NCI-H187 (cell line): Measurements from ENCODE around the gene KCNG4.

Experiments used
- DNase-seq, 2 experiments: peaks; one replicate each; lab custom pipeline; 2025; lab: John Stamatoyannopoulos, UW

The KCNG4 gene

GRCh38 chr16:84239909-84240308, at the start of gene KCNG4:
KCNG4 (minus strand) TSS chr16:84240012; CDS start chr16:84237485, 2,527 bp downstream.
- DNase-seq = no peak

GRCh38 chr16:84288902-84289301, 49.1 kb upstream of the KCNG4 start:
- no peak for DNase-seq

- DNase-seq = no peak
Observed at GRCh38 chr16:84286578-84287240, 46.9 kb upstream of the KCNG4 start.

GRCh38 chr16:84284154-84284722, 44.4 kb upstream of the KCNG4 start:
- DNase-seq = no peak

GRCh38 chr16:84283314-84284153, 43.7 kb upstream of the KCNG4 start:
- no peak for DNase-seq

GRCh38 chr16:84282533-84282932, 42.7 kb upstream of the KCNG4 start:
- no peak for DNase-seq

GRCh38 chr16:84281074-84281473, 41.3 kb upstream of the KCNG4 start:
- DNase-seq = no peak

- DNase-seq = no peak
Observed at GRCh38 chr16:84279881-84280280, 40.1 kb upstream of the KCNG4 start.

- no peak for DNase-seq
Observed at GRCh38 chr16:84278968-84279367, 39.2 kb upstream of the KCNG4 start.

- no peak for DNase-seq
Observed at GRCh38 chr16:84278333-84278732, 38.5 kb upstream of the KCNG4 start.

- DNase-seq = peak in 1 of 2 experiments; percentile 40
Observed at GRCh38 chr16:84277244-84277823, 37.5 kb upstream of the KCNG4 start.

GRCh38 chr16:84275585-84276151, 35.9 kb upstream of the KCNG4 start:
- no peak for DNase-seq

GRCh38 chr16:84274515-84274914, 34.7 kb upstream of the KCNG4 start:
- DNase-seq = no peak

- no peak for DNase-seq
Observed at GRCh38 chr16:84272740-84273320, 33.0 kb upstream of the KCNG4 start.

GRCh38 chr16:84271866-84272265, 32.1 kb upstream of the KCNG4 start:
- DNase-seq = no peak

- no peak for DNase-seq
Observed at GRCh38 chr16:84271037-84271436, 31.2 kb upstream of the KCNG4 start.

- DNase-seq = no peak
Observed at GRCh38 chr16:84270531-84270930, 30.7 kb upstream of the KCNG4 start.

GRCh38 chr16:84270071-84270470, 30.3 kb upstream of the KCNG4 start:
- DNase-seq = no peak

- DNase-seq = peak in 1 of 2 experiments; percentile 13
Observed at GRCh38 chr16:84268291-84269040, 28.7 kb upstream of the KCNG4 start.

GRCh38 chr16:84267380-84267779, 27.6 kb upstream of the KCNG4 start:
- DNase-seq = no peak

GRCh38 chr16:84266451-84266850, 26.6 kb upstream of the KCNG4 start:
- DNase-seq = peak in 1 of 2 experiments; percentile 8
